GM10248 (cell line): ENCODE data around the gene C1QL3.

ENCODE experiments used
- CTCF ChIA-PET: fragments of 300-600 bp; sonication (Branson Sonifier 250); formaldehyde crosslinking; extraction: SDS; loops from one replicate; lab custom pipeline; 2021; ENCODE audit warnings: antibody characterized with exemption; lab: Yijun Ruan, JAX
- POLR2A ChIA-PET: fragments of 350-650 bp; sonication (Branson Sonifier 250); formaldehyde crosslinking; extraction: SDS; loops from one replicate; lab custom pipeline; 2020; ENCODE audit warnings: antibody characterized with exemption; lab: Yijun Ruan, JAX
- DNase-seq: peaks from one replicate; pipeline ENCODE4 v3.0.0; 2012; ENCODE audit errors: extremely low spot score
- CTCF ChIP-seq: IDR thresholded peaks from 2 replicates; pipeline ENCODE4 v1.5.1; 2012; ENCODE audit warnings: mild to moderate bottlenecking, low read depth; ENCODE audit errors: extremely low read depth, missing control alignments, control extremely low read depth

The C1QL3 gene

GRCh38 chr10:16547973-16548372 is 26.3 kb upstream of the C1QL3 start:
- no peak for TF ChIP-seq CTCF
- CTCF ChIA-PET, result interaction anchor here (1.3 to 1.5 kb wide), 2 partner anchors 12 to 28 kb away, joined by 3 to 7 read pairs; partner anchors contain the start of gene C1QL3
- no peak for DNase-seq
- POLR2A ChIA-PET, result no interaction called here

- TF ChIP-seq CTCF, result peak; percentile 73
- ChIA-PET POLR2A (no interaction called here), CTCF (interaction anchor here (0.8 to 4.1 kb wide), 19 partner anchors 10 to 643 kb away, joined by 3 to 29 read pairs (median 4); partner anchors contain the start of gene C1QL3)
- DNase-seq, result peak; percentile 52
Observed at GRCh38 chr10:16545116-16545736, 23.5 kb upstream of the C1QL3 start.

GRCh38 chr10:16544591-16544990 is 22.9 kb upstream of the C1QL3 start:
- TF ChIP-seq CTCF, result no peak
- CTCF ChIA-PET, result interaction anchor here (0.8 to 4.1 kb wide), 19 partner anchors 9 to 667 kb away, joined by 3 to 29 read pairs (median 4); partner anchors contain the start of gene C1QL3
- POLR2A ChIA-PET, result no interaction called here
- DNase-seq, result no peak

GRCh38 chr10:16544099-16544498 is 22.4 kb upstream of the C1QL3 start:
- DNase-seq, result no peak
- no peak for TF ChIP-seq CTCF
- CTCF ChIA-PET, result interaction anchor here (0.7 to 4.1 kb wide), 7 partner anchors 8 to 666 kb away, joined by 3 to 29 read pairs (median 4); no protein-coding TSS in a partner anchor
- POLR2A ChIA-PET, result no interaction called here

GRCh38 chr10:16536155-16536554 is 14.5 kb upstream of the C1QL3 start:
- POLR2A ChIA-PET, result no interaction called here

GRCh38 chr10:16529853-16530252 is 8.2 kb upstream of the C1QL3 start:
- no peak for TF ChIP-seq CTCF
- POLR2A ChIA-PET, result no interaction called here
- CTCF ChIA-PET, result interaction anchor here (0.8 to 1.5 kb wide), 3 partner anchors 9 to 15 kb away, joined by 3 read pairs; partner anchors contain the start of gene C1QL3
- no peak for DNase-seq

More at GRCh38 chr10:16536155-16536554, 14.5 kb upstream of the C1QL3 start:
- no peak for TF ChIP-seq CTCF
- DNase-seq, result no peak
- CTCF ChIA-PET, result interaction anchor here (1.2 to 3.3 kb wide), 2 partner anchors 8 kb away, joined by 4 to 20 read pairs; no protein-coding TSS in a partner anchor
